ENCODE measurements around the gene MIB2.

DNA sequence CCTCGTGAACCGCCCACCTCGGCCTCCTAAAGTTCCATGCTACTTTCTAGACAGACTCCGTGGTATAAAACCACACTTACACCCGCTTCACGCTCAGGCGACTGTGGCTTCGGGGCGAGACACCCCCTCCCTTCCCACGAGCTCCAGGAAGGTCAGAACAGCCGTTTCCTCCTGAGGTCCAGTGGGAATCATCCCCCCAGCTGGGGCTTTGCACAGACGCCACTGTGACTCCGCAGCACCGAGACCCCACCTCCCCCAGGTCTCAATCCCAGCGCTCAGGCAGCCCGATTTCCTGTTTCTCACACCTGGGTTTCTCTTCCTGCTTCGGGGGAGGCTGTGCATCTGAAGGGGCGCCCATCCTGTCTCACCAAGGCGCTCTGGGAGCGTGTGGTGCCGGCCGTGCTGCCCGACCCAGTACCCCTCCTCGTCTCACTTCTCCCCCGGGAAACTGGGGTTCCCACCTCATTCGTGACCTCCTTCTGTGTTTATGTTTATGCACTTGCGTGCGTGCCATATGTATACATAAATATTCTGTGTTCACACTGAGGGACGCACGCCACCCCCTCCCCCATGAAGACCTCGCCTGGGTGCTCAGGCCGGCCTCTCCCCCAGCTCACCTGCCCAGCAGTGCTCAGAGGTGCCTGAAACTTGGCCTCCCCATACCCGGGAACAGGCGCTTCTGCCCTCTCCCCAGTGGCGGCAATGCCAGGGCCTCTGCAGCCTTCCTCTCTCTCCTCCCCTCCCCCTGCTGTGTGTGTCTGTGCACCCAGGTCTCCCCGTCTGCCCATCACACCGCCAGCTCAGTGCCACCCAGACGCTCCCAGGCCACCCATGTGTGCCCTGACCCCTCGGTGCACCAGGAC, 62.6 kb downstream of the MIB2 start:
- TF ChIP-seq EP300 (IDR thresholded peaks at IDR 0.05) (no peak), POLR2A (IDR thresholded peaks at IDR 0.05) (no peak)

All from tibial nerve (tissue), 3 donors.